Thoracic aorta (tissue), 2 donors: ENCODE data around the gene ADAM8. TPM values are rescaled to one million over a fixed set of nuclear protein-coding genes. Genes with fewer than 3 reads are reported as not detected.

Experiments
- ATAC-seq: fragments of 150-250 bp; one replicate; pipeline ENCODE4 v1.8.0; 2017; ENCODE audit warnings: low read depth; ENCODE audit not compliant: insufficient number of reproducible peaks, low FRiP score
- DNase-seq: peaks from one replicate; pipeline ENCODE4 v3.0.0-alpha.2; 2020; ENCODE audit warnings: low spot score
- H3K27ac ChIP-seq, 2 donors: fragments of 200-600 bp; sonication (generic); 1 replicate in 1 of 2; 2 replicates in 1 of 2; pipeline ENCODE4 v1.5.1; 2016; ENCODE audit warnings: mild to moderate bottlenecking in 2 of 2, moderate library complexity in 2 of 2
- H3K27me3 ChIP-seq: fragments of 200-600 bp; sonication (generic); replicated peaks from 2 replicates; pipeline ENCODE4 v1.6.0; 2016; ENCODE audit warnings: mild to moderate bottlenecking; ENCODE audit not compliant: insufficient read depth
- H3K36me3 ChIP-seq: fragments of 200-600 bp; sonication (generic); one replicate; pipeline ENCODE4 v1.5.1; 2016
- H3K4me1 ChIP-seq, 2 donors: fragments of 200-600 bp; sonication (generic); 1 replicate in 1 of 2; 2 replicates in 1 of 2; pipeline versions ENCODE4 v1.5.1 to v1.6.0; 2016; ENCODE audit warnings: low read depth in 2 of 2, mild to moderate bottlenecking in 1 of 2; ENCODE audit not compliant: control insufficient read depth in 1 of 2
- H3K4me3 ChIP-seq: fragments of 200-600 bp; sonication (generic); 2 replicates; pipeline ENCODE4 v1.5.1; 2016; ENCODE audit warnings: mild to moderate bottlenecking
- H3K9me3 ChIP-seq: fragments of 200-600 bp; sonication (generic); 2 replicates; pipeline ENCODE4 v1.5.1; 2016
- CTCF ChIP-seq: fragments of 200-600 bp; sonication (generic); IDR thresholded peaks from one replicate; pipeline ENCODE4 v1.5.1; 2019; ENCODE audit warnings: antibody characterized with exemption
- total RNA-seq, 2 donors: library from RNA; depleted of rRNA; stranded (reverse); fragments of >200 nt; gene quantifications; one replicate each; pipeline versions ENCODE4 v1.1.0 to v1.2.3, GENCODE V29; 2016

ADAM8 gene
- total RNA-seq, 2 donors from 2014 or later = 7.2 to 14.0 TPM

- no peak overlapping the region for H3K4me3 ChIP-seq
- ATAC-seq = no peak
- H3K4me1 ChIP-seq = peaks cover 7 to 30% of the 10 kb centered on the region in 2 donors
- H3K36me3 ChIP-seq = peaks cover 19% of the 10 kb centered on the region
- no peak overlapping the region for H3K27ac ChIP-seq
- H3K9me3 ChIP-seq = no peaks in the 10 kb centered on the region
- H3K27me3 ChIP-seq = no peaks in the 10 kb centered on the region
- TF ChIP-seq CTCF = no peak
- DNase-seq = no peak
These were observed 33.7 kb upstream of the ADAM8 start for GRCh38 chr10:133310399-133310755.

- Histone ChIP-seq H3K27ac (no peak overlapping the region), H3K4me3 (no peak overlapping the region), H3K9me3 (no peaks in the 10 kb centered on the region), H3K36me3 (peaks cover 19% of the 10 kb centered on the region), H3K27me3 (no peaks in the 10 kb centered on the region), H3K4me1 (peaks cover 7 to 30% of the 10 kb centered on the region in 2 donors)
- TF ChIP-seq CTCF = no peak
- ATAC-seq = no peak
- no peak for DNase-seq
These were observed 33.2 kb upstream of the ADAM8 start for GRCh38 chr10:133309720-133310398.

- H3K4me3 ChIP-seq = peak overlapping the region; percentile 85
- H3K36me3 ChIP-seq = peaks cover 19% of the 10 kb centered on the region
- H3K4me1 ChIP-seq = peaks cover 7 to 30% of the 10 kb centered on the region in 2 donors
- peak; percentile 97 for ATAC-seq
- peak overlapping the region; percentile 96 to 97 for H3K27ac ChIP-seq
- peak; percentile 68 for DNase-seq
- no peak for TF ChIP-seq CTCF
- no peaks in the 10 kb centered on the region for H3K27me3 ChIP-seq
- no peaks in the 10 kb centered on the region for H3K9me3 ChIP-seq
These were observed 32.5 kb upstream of the ADAM8 start for GRCh38 chr10:133309100-133309719.

GRCh38 chr10:133308421-133309099, 31.9 kb upstream of the ADAM8 start, which contains the start of the genes TUBGCP2 and ZNF511:
Gene TUBGCP2, minus strand, starts transcription at chr10:133308872. Its CDS starts 5,931 bp downstream, at chr10:133302941.
Gene ZNF511, plus strand, starts transcription at chr10:133308914. Its CDS starts 30 bp downstream, at chr10:133308944.
- Histone ChIP-seq H3K27me3 (no peaks in the 10 kb centered on the region), H3K4me3 (peak within 1 kb of the TSS; percentile 85), H3K9me3 (no peaks in the 10 kb centered on the region), H3K4me1 (peaks cover 7 to 30% of the 10 kb centered on the region in 2 donors), H3K27ac (peak within 1 kb of the TSS; percentile 96 to 97), H3K36me3 (peaks cover 19% of the 10 kb centered on the region)
- TF ChIP-seq CTCF = no peak
- peak; percentile 45 for DNase-seq
- peak; percentile 80 for ATAC-seq
